ENCODE results near the gene FMC1. TPM values are rescaled to one million over a fixed set of nuclear protein-coding genes. Genes with fewer than 3 reads are reported as not detected.
"Not testable (repeated sequence)": the region's sequence is repeated elsewhere in the genome, so short reads cannot be mapped to it uniquely, and the experiment has no call there.

Gene FMC1
- total RNA-seq, 2 donors from 2014 or later: 6.0 to 43.8 TPM

- intact Hi-C loops (cut with DNase I): no loop called here
- TF ChIP-seq CTCF (IDR thresholded peaks at IDR 0.05): no peak
- TF ChIP-seq POLR2A (IDR thresholded peaks at IDR 0.05): no peak
Observed at GRCh38 chr7:139330333-139331030, 10.7 kb upstream of the FMC1 start.

GRCh38 chr7:139332697-139333359 is 8.3 kb upstream of the FMC1 start:
- H3K27me3 ChIP-seq: no peaks in the 10 kb centered on the region
- DNase-seq (peak; percentile 21 to 44 (median 31)), ATAC-seq (peak; percentile 74)
- intact Hi-C loops (cut with DNase I): no loop called here
- WGBS, 2 donors: 13 to 21% methylated on average over 5 of the region's 5 CpGs
- H3K4me3 ChIP-seq: no peak overlapping the region
- no peaks in the 10 kb centered on the region for H3K9me3 ChIP-seq
- TF ChIP-seq POLR2A (IDR thresholded peaks at IDR 0.05) (no peak), CTCF (IDR thresholded peaks at IDR 0.05) (no peak)
- peak overlapping the region; percentile 38 to 65 (median 56) for H3K27ac ChIP-seq
- peaks cover 10% of the 10 kb centered on the region for H3K4me1 ChIP-seq
- H3K36me3 ChIP-seq (replicated peaks in 1 of 2; ENCODE audit: insufficient read depth in 1 of 2, low read depth in 2 of 2): no peaks in the 10 kb centered on the region

More at GRCh38 chr7:139330333-139331030, 10.7 kb upstream of the FMC1 start:
- no peak overlapping the region for H3K4me3 ChIP-seq
- no peaks in the 10 kb centered on the region for H3K27me3 ChIP-seq
- no peaks in the 10 kb centered on the region for H3K36me3 ChIP-seq (replicated peaks in 1 of 2; ENCODE audit: insufficient read depth in 1 of 2, low read depth in 2 of 2)
- DNase-seq (no peak), ATAC-seq (no peak)
- H3K4me1 ChIP-seq: peaks cover 10% of the 10 kb centered on the region
- no peak overlapping the region for H3K27ac ChIP-seq
- H3K9me3 ChIP-seq: no peaks in the 10 kb centered on the region
- WGBS, 2 donors: 88 to 97% methylated on average over 3 of the region's 3 CpGs

- DNase-seq; H3K36me3 ChIP-seq (replicated peaks in 1 of 2; ENCODE audit: insufficient read depth in 1 of 2, low read depth in 2 of 2); intact Hi-C loops (cut with DNase I); ATAC-seq; H3K9me3 ChIP-seq; H3K27me3 ChIP-seq; H3K4me3 ChIP-seq: not testable (repeated sequence)
- Histone ChIP-seq H3K27ac (peak overlapping the region in 2 of 4 donors; percentile 38 to 63), H3K4me1 (peaks cover 10% of the 10 kb centered on the region)
- 87 to 90% methylated on average over 13 of the region's 13 CpGs for WGBS, 2 donors
Observed at GRCh38 chr7:139333443-139333842, 7.7 kb upstream of the FMC1 start.

- no peaks in the 10 kb centered on the region for H3K9me3 ChIP-seq
- WGBS, 2 donors: 87 to 92% methylated on average over 4 of the region's 4 CpGs
- TF ChIP-seq POLR2A (IDR thresholded peaks at IDR 0.05) (no peak), CTCF (IDR thresholded peaks at IDR 0.05) (no peak)
Observed at GRCh38 chr7:139334399-139335150, 6.6 kb upstream of the FMC1 start.

GRCh38 chr7:139339025-139339424 is 2.1 kb upstream of the FMC1 start:
- Histone ChIP-seq H3K27me3 (no peaks in the 10 kb centered on the region), H3K9me3 (no peaks in the 10 kb centered on the region), H3K36me3 (replicated peaks in 1 of 2; ENCODE audit: insufficient read depth in 1 of 2, low read depth in 2 of 2) (no peaks in the 10 kb centered on the region), H3K4me1 (peaks cover 22% of the 10 kb centered on the region), H3K27ac (no peak overlapping the region), H3K4me3 (no peak overlapping the region)
- 89 to 97% methylated on average over 2 of the region's 2 CpGs for WGBS, 2 donors
- TF ChIP-seq CTCF (IDR thresholded peaks at IDR 0.05): no peak
- no peak for TF ChIP-seq POLR2A (IDR thresholded peaks at IDR 0.05)
- no peak for DNase-seq
- no peak for ATAC-seq
- intact Hi-C loops (cut with DNase I): no loop called here

More at GRCh38 chr7:139334399-139335150, 6.6 kb upstream of the FMC1 start:
- no peaks in the 10 kb centered on the region for H3K27me3 ChIP-seq
- no peak overlapping the region for H3K27ac ChIP-seq
- intact Hi-C loops (cut with DNase I): no loop called here
- DNase-seq (no peak), ATAC-seq (no peak)
- no peak overlapping the region for H3K4me3 ChIP-seq
- peaks cover 10% of the 10 kb centered on the region for H3K4me1 ChIP-seq
- no peaks in the 10 kb centered on the region for H3K36me3 ChIP-seq (replicated peaks in 1 of 2; ENCODE audit: insufficient read depth in 1 of 2, low read depth in 2 of 2)
